Osteoblast (primary cell): Measurements from ENCODE around the gene GOSR2. TPM values are rescaled to one million over a fixed set of nuclear protein-coding genes. Genes with fewer than 3 reads are reported as not detected.

Experiments used
- DNase-seq: peaks from one replicate; pipeline ENCODE4 v3.0.0; 2011; ENCODE audit warnings: low spot score, mixed read lengths; ENCODE audit not compliant: insufficient read length; ENCODE audit errors: missing footprints
- H2AFZ ChIP-seq: 2 replicates; pipeline ENCODE4 v1.6.0; 2011; ENCODE audit warnings: mild to moderate bottlenecking, low read length
- H3K27ac ChIP-seq: 2 replicates; pipeline ENCODE4 v1.5.1; 2011; ENCODE audit warnings: mild to moderate bottlenecking, low read depth, low read length, moderate library complexity
- H3K27me3 ChIP-seq: 2 replicates; pipeline ENCODE4 v1.6.0; 2012; ENCODE audit warnings: mild to moderate bottlenecking, control low read depth, inconsistent platforms, low read length, moderate library complexity; ENCODE audit not compliant: insufficient read depth
- H3K36me3 ChIP-seq: 2 replicates; pipeline ENCODE4 v1.5.1; 2011; ENCODE audit warnings: mild to moderate bottlenecking, low read length, control low read depth, moderate library complexity; ENCODE audit not compliant: insufficient read depth
- H3K4me1 ChIP-seq: 2 replicates; pipeline ENCODE4 v1.5.1; 2011; ENCODE audit warnings: mild to moderate bottlenecking, low read length, control low read depth, moderate library complexity; ENCODE audit not compliant: insufficient read depth
- H3K4me2 ChIP-seq: 2 replicates; pipeline ENCODE4 v1.6.0; 2011; ENCODE audit warnings: mild to moderate bottlenecking, low read length; ENCODE audit not compliant: insufficient read depth
- H3K4me3 ChIP-seq: fragments of 200-600 bp; sonication (generic); 3 replicates; pipeline ENCODE4 v1.5.1; 2012; ENCODE audit warnings: mild to moderate bottlenecking, low read length, inconsistent platforms; ENCODE audit not compliant: insufficient read depth
- H3K79me2 ChIP-seq: 2 replicates; pipeline ENCODE4 v1.6.0; 2012; ENCODE audit warnings: mild to moderate bottlenecking, low read length, control low read depth, inconsistent platforms; ENCODE audit not compliant: insufficient read depth
- H3K9me3 ChIP-seq: 2 replicates; pipeline ENCODE4 v1.5.1; 2011; ENCODE audit warnings: low read depth, low read length, control low read depth
- H4K20me1 ChIP-seq: 2 replicates; pipeline ENCODE4 v1.6.0; 2012; ENCODE audit warnings: mild to moderate bottlenecking, low read length, control low read depth; ENCODE audit not compliant: insufficient read depth
- CTCF ChIP-seq: IDR thresholded peaks from 2 replicates; pipeline ENCODE4 v1.5.1; 2011; ENCODE audit warnings: mild to moderate bottlenecking, low read depth, low read length, moderate library complexity; ENCODE audit errors: extremely low read depth
- total RNA-seq: library from RNA; depleted of rRNA; stranded (reverse); fragments of >200 nt; gene quantifications from 2 replicates; pipeline ENCODE4 v1.2.3, GENCODE V29; 2012

Gene GOSR2
- total RNA-seq, 1 donor: 44.9 TPM

GRCh38 chr17:46942441-46943217 is 19.7 kb downstream of the GOSR2 start:
- H3K36me3 ChIP-seq: peaks cover 34% of the 10 kb centered on the region
- peaks cover 18% of the 10 kb centered on the region for H3K4me1 ChIP-seq
- no peaks in the 10 kb centered on the region for H3K9me3 ChIP-seq
- no peak overlapping the region for H2AFZ ChIP-seq
- peak; percentile 98 for TF ChIP-seq CTCF
- H3K27ac ChIP-seq: no peak overlapping the region
- DNase-seq: peak; percentile 91
- peaks cover 38% of the 10 kb centered on the region for H4K20me1 ChIP-seq
- H3K79me2 ChIP-seq: no peaks in the 10 kb centered on the region
- no peak overlapping the region for H3K4me3 ChIP-seq
- peaks cover 17% of the 10 kb centered on the region for H3K27me3 ChIP-seq
- H3K4me2 ChIP-seq: peak overlapping the region; percentile 5

GRCh38 chr17:46943218-46943500 is 20.2 kb downstream of the GOSR2 start:
- H3K36me3 ChIP-seq: peaks cover 32% of the 10 kb centered on the region
- DNase-seq: no peak
- no peak for TF ChIP-seq CTCF
- no peak overlapping the region for H3K4me3 ChIP-seq
- H3K27me3 ChIP-seq: peaks cover 17% of the 10 kb centered on the region
- H3K4me2 ChIP-seq: peak overlapping the region; percentile 65
- H3K79me2 ChIP-seq: no peaks in the 10 kb centered on the region
- no peak overlapping the region for H2AFZ ChIP-seq
- H3K9me3 ChIP-seq: no peaks in the 10 kb centered on the region
- no peak overlapping the region for H3K27ac ChIP-seq
- peaks cover 37% of the 10 kb centered on the region for H4K20me1 ChIP-seq
- peaks cover 18% of the 10 kb centered on the region for H3K4me1 ChIP-seq

GRCh38 chr17:46943501-46944393 is 20.8 kb downstream of the GOSR2 start:
- Histone ChIP-seq H3K4me2 (peak overlapping the region; percentile 65), H3K4me3 (peak overlapping the region; percentile 6), H3K9me3 (no peaks in the 10 kb centered on the region), H3K36me3 (peaks cover 26% of the 10 kb centered on the region), H2AFZ (no peak overlapping the region), H3K27ac (no peak overlapping the region), H3K27me3 (peaks cover 17% of the 10 kb centered on the region), H4K20me1 (peaks cover 37% of the 10 kb centered on the region), H3K4me1 (peaks cover 18% of the 10 kb centered on the region), H3K79me2 (no peaks in the 10 kb centered on the region)
- DNase-seq: no peak
- no peak for TF ChIP-seq CTCF

GRCh38 chr17:46944931-46945330 is 22.0 kb downstream of the GOSR2 start:
- Histone ChIP-seq H3K36me3 (peaks cover 15% of the 10 kb centered on the region), H2AFZ (no peak overlapping the region), H3K9me3 (no peaks in the 10 kb centered on the region), H3K27ac (no peak overlapping the region), H3K79me2 (no peaks in the 10 kb centered on the region), H4K20me1 (peaks cover 37% of the 10 kb centered on the region), H3K4me2 (no peak overlapping the region), H3K4me1 (peaks cover 18% of the 10 kb centered on the region), H3K27me3 (peaks cover 19% of the 10 kb centered on the region), H3K4me3 (no peak overlapping the region)
- TF ChIP-seq CTCF: no peak
- no peak for DNase-seq
